HT-29 (cell line): Measurements from ENCODE around the gene CTNNBL1. TPM values are rescaled to one million over a fixed set of nuclear protein-coding genes. Genes with fewer than 3 reads are reported as not detected.
"Not testable (repeated sequence)": the region's sequence is repeated elsewhere in the genome, so short reads cannot be mapped to it uniquely, and the experiment has no call there.

Source experiments
- DNase-seq: peaks from one replicate; pipeline ENCODE4 v3.0.0-alpha.2; 2015; ENCODE audit warnings: low spot score
- total RNA-seq: library from RNA; depleted of rRNA; stranded (reverse); fragments of >200 nt; shearing (Covaris generic); gene quantifications from 2 replicates; pipeline ENCODE4 v1.2.3, GENCODE V29; 2014

CTNNBL1 gene
- total RNA-seq, 1 experiment from 2014 or later: 42.4 TPM

DNA sequence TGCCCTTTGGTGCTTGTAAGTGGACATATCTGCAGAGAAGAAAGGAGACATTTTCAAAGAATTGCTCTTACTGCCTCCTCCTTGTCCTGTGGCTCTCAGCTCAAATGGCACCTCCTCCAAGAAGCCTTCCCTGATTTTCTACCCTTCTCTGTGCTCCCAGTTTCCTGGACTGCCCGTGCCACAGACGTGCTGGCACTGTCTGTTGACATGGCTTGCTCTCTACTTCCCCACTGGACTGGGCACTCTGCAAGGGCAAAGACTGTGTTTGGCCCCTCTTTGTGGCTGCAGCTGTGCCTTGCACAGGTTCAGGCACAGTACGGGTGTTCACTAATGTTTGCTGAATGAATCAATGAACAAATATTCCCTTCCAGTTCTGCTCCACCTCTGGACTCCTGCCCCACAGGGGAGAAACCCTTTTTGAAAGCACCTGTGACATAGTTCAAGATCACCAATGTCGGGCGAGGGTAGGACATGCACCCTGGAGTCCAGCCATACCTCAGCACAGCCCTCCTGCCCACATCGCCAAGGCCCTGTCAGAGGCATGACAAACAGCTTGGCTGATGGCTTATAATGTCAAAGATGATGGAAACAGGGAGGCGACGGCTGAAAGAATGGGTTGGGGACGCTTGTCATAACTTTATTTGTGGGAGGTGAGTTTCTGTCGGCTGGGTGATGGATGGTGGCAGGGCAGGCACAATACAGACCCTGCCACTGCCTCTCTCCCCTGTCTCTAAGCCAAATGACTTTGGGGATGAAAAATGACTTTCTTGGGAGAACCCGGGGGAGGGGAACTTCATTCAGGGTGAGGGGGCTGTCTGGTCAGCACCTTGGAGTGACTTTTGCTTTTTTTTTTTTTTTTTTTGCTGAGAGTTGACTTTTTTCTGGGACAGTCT lies 15.6 kb upstream of the CTNNBL1 start:
- DNase-seq: no peak

GRCh38 chr20:37679751-37680150 lies 14.1 kb upstream of the CTNNBL1 start:
- not testable (repeated sequence) for DNase-seq

DNA sequence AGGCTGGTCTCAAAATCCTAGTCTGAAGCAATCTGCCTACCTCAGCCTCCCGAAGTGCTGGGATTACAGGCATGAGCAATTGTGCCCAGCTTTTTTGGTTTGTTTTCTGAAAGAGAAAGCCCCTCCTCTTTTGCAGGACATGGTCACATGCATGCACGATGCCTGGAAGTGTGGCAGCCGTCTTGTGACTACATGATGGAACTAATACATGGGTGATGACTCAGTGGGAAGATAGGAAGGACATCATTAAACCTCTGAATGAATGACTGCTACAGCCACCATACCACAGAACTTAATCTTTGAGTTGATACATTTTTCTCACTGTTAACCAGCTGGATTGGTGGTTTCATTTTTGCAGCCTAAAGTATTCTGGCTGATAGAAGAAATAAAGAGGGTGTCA lies 13.4 kb upstream of the CTNNBL1 start:
- DNase-seq: no peak

- DNase-seq: no peak
Observed at GRCh38 chr20:37681384-37682112, 12.3 kb upstream of the CTNNBL1 start.

GRCh38 chr20:37683146-37683545 lies 10.7 kb upstream of the CTNNBL1 start:
- DNase-seq: not testable (repeated sequence)

GRCh38 chr20:37686762-37687477 lies 6.9 kb upstream of the CTNNBL1 start:
- no peak for DNase-seq

DNA sequence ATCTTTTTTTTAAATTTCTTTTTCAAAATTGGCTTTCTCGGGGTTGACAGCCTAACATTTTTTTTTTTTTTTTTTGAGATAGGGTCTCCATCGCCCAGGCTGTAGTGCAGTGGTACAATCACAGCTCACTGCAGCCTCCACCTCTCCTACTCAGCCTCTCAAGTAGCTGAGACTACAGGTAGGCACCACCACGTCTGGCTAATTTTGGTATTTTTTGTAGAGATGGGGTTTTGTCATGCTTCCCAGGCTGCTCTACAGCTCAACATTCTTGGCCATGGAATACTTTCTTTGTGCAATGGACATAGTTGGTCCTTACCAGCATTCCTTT lies 6.4 kb upstream of the CTNNBL1 start:
- DNase-seq: no peak

GRCh38 chr20:37688093-37688492 lies 5.7 kb upstream of the CTNNBL1 start:
- DNase-seq: no peak

DNA sequence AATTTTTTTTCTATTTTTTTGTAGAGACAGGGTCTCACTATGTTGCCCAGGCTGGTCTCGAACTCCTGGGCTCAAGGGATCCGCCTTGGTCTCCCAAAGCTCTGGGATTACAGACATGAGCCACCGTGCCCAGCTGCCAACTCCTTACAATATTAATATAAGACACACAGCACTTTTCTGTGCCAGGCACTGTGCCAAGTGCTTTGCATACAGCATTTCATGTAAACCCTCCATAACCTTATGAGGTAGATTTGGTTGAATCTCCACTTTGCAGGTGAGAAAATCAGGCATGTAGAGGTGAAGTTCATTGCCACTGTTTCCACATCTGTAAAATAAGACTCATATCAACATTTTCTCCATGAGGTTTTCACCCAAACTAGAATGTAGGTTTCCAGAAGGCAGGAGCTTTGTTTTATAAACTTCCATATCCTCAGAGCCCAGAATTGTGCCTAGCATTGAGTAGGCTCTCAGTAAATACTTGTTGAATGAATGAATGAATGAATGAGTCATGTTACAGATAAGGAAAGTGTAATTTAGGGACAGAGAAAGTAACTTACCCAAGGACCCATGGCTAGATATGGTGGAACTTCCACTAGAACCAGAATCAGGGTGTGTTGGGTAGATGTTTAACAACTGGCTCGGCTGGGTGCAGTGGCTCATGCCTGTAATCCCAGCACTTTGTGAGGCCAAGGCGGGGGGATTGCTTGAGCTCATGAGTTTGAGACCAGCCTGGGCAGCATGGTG lies 3.0 kb upstream of the CTNNBL1 start:
- no peak for DNase-seq

GRCh38 chr20:37692459-37693166 lies 1.2 kb upstream of the CTNNBL1 start:
- DNase-seq: no peak

DNA sequence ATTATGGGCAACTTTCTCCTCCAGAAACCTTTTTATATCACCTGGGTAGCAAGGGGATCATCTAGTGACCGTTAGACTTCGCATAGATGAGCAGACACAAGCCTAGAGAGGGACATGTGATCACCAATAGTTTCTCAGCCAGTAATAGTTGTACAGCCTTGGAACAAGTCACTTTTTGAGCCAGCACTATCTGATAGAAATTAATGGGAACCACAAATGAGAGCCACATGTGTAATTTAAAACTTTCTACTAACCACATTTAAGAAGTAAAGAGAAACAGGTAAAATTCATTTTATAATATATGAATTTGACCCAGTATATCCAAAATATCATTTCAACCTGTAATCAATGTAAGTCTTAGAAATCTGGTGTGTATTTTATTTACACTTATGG lies 592 bp upstream of the CTNNBL1 start:
- no peak for DNase-seq

DNA sequence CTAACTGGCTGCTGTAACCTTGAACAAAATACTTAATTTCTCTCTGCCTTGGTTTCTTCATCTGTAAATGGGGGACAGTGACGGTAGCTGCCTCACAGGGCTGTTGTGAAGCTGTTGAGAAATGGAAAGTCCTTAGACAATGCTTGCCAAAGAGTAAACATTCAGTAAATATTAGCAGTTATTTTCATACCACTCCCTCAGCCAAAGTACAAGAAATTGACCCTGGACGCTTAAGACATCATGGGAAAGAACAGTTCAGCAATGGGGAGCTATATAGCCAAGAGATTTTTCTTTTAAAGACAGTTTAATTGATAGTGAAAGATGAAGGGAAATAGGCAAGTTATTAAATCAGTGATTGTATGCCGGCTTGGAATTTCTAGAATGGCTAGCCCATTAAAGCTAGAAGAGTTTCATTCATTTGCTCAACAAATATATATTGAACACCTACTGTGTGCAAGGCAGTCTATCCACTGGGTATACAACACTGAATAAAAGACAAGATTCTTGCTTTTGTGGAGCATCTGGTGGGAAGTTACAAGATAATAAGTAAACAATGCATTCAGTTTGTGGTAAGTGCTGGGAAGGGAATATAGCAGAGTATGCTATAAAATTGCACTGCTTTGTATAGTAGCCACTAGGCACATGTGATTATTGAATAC lies 2.0 kb downstream of the CTNNBL1 start:
- DNase-seq: no peak

DNA sequence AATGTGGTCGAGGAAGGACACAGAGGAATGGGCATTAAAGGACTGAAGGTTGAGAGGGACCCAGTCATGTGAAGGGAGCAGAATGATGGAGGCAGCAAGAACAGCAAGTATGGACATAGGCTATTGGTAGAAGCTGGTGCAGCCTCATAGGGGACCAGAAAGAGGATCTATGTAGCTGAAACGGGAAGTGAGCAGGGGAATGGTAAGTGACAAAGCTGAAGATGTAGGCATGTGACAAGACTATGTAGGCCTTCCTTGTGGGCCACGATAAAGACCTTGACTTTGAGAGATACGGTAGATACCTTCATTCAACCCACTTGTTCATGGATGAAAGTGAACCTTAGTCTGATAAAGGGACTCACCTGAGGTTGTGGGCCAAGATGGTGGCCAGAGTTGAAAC lies 3.5 kb downstream of the CTNNBL1 start:
- no peak for DNase-seq

DNA sequence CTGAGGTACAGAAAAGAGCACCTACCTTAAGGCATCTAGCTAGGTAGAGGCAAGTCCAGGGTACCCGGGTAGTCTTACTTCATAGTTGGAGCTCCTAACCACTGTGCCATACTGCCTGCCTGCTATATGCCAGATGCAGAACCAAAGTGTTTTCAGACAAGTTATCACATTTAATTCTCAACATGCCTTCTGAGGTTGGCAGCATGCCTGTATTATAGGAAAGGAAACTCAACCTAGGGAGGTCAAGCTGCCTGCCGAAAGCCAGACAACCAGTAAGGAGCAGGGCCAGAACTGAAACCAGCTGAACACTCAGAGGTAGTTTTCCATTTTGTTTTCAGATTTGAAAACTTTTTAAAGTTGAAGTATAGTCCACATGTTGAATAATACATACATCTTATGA lies 5.4 kb downstream of the CTNNBL1 start:
- no peak for DNase-seq

- DNase-seq: no peak
Observed at GRCh38 chr20:37700301-37700700, 6.5 kb downstream of the CTNNBL1 start.

GRCh38 chr20:37701676-37702075 lies 7.8 kb downstream of the CTNNBL1 start:
- not testable (repeated sequence) for DNase-seq

GRCh38 chr20:37702403-37703034 lies 8.7 kb downstream of the CTNNBL1 start:
- DNase-seq: no peak

GRCh38 chr20:37703035-37703845 lies 9.4 kb downstream of the CTNNBL1 start:
- DNase-seq: no peak

DNA sequence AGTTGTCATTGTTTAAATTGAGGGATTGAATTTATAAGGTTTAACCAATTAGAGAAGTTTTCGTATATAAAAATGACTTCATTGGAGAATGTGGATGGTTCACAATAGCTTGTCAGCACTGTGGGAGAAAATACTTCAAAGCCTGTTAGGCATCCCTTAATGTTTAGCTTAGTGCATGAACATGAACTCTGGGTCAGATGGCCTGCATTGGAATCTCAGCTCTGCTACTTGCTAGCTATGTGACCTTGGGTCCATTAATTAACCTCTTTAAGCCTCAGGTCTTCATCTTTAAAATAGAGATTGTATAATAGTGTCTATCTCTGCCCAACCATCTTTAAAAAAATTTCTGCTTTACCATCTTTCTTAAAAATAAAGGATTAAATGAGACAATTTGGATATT lies 11.1 kb downstream of the CTNNBL1 start:
- no peak for DNase-seq
